HFF-Myc (cell line): ENCODE measurements around the gene MYO18A.

Source experiments
- DNase-seq: peaks from one replicate; pipeline ENCODE4 v3.0.0-alpha.2; 2011; ENCODE audit warnings: low read depth; ENCODE audit errors: extremely low read depth
- H3K4me3 ChIP-seq: replicated peaks from 2 replicates; pipeline ENCODE4 v1.5.1; 2011; ENCODE audit warnings: low read depth, mild to moderate bottlenecking, control low read depth, low read length
- TF ChIP-seq, protein P1 (sequence below): IDR thresholded peaks from 2 replicates; pipeline ENCODE4 v1.5.1; 2012; ENCODE audit warnings: mild to moderate bottlenecking, low read depth, low read length, control low read depth; ENCODE audit errors: missing control alignments

MYO18A gene

DNA sequence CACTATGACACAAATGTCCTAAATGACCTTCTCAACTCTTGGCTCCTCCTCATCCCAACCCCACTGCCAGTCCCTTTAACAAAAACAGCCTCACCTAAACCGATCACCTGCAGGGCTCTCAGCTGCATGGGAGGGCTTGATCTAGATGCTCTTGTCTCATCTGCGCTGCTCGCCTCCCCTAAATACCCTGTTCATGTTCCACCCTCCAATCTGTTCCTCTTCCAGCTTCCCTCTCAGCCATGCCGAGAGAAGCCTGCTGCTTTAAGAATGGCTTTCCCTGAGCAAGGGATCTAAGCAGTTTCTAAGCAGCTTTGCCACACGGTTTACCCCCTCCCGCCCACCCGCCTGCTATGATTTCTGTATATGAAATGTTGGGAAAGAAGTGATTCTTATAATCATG is 113.6 kb downstream of the MYO18A start:
- TF ChIP-seq, protein P1, sequence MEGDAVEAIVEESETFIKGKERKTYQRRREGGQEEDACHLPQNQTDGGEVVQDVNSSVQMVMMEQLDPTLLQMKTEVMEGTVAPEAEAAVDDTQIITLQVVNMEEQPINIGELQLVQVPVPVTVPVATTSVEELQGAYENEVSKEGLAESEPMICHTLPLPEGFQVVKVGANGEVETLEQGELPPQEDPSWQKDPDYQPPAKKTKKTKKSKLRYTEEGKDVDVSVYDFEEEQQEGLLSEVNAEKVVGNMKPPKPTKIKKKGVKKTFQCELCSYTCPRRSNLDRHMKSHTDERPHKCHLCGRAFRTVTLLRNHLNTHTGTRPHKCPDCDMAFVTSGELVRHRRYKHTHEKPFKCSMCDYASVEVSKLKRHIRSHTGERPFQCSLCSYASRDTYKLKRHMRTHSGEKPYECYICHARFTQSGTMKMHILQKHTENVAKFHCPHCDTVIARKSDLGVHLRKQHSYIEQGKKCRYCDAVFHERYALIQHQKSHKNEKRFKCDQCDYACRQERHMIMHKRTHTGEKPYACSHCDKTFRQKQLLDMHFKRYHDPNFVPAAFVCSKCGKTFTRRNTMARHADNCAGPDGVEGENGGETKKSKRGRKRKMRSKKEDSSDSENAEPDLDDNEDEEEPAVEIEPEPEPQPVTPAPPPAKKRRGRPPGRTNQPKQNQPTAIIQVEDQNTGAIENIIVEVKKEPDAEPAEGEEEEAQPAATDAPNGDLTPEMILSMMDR = no peak
- H3K4me3 ChIP-seq = no peak overlapping the region
- no peak for DNase-seq

DNA sequence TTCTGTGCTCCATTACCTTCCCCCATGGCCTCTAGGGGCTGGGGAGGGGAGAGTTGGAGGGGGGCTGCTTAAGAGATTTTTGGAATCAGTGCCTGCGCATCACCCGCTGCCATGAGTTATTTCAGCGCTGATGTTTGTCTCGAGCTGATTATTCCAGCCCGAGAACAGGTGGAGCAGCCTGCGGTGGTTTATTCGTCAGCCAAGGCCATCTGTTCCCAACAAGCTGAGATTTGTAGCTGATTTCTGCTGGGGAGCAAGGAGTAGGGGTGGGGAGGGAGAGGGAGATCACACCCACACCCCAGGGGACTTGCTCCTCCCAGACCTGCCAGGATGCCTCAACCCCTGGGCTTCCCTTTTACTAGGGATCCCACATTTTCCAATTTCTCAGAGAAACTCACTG is 114.2 kb downstream of the MYO18A start:
- DNase-seq = no peak
- TF ChIP-seq, protein P1 = no peak
- H3K4me3 ChIP-seq = no peak overlapping the region

DNA sequence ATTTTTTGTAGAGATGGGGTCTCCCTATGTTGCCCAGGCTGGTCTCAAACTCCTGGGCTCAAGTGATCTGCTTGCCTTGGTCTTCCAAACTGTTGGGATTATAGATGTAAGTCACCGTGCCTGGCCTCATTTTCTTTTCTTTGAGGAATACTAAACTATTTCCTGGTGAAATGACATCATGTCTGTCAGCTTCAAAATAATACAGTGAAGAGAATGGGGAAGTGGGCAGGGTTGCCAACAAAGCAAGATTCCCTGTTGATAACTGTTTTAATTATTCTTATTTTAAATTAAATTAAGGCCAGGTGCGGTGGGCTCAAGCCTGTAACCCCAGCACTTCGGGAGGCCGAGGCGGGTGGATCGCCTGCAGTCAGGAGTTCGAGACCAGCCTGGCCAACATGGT is 116.2 kb downstream of the MYO18A start:
- DNase-seq = no peak
- no peak overlapping the region for H3K4me3 ChIP-seq
- TF ChIP-seq, protein P1 = no peak

DNA sequence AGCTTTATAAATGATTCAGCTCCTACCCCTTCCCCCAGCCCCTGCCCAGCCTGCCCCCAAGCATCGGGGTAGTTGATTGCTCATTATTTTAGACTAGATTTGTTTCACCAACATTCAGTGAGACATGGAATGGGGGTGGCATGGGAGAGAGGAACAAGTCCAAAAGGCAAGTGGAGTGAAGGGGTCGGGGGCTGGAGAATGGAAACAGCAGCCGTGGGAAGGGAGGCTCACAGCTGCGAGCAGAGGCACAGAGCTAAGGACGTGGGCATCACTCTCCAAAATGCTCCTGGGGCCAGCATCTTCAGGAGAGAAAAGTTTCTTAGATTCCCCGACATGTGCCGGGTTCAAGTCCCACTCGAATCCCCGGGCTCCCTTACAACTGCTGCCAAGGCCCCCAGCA is 118.0 kb downstream of the MYO18A start:
- no peak overlapping the region for H3K4me3 ChIP-seq
- no peak for DNase-seq
- TF ChIP-seq, protein P1 = no peak

DNA sequence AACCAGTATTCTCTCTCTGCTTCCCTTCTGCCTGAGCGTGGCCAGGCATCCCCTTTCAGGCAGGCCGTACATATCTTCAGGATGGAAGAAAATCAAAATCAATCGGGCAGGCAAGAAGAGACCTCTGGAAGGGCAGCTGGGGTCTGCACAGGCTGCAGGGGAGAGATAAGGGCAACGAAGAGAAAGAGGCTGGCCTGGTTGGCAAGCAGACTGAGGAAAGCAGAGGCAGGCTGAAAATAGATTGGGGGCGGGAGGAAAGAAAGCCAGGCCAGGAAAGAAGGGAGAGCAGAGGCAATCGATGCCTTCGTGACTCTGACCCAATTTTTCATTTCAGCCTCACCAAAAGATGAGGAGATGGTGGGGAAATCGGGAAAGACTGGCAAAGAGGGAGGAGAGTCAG is 119.2 kb downstream of the MYO18A start:
- H3K4me3 ChIP-seq = no peak overlapping the region
- no peak for DNase-seq
- TF ChIP-seq, protein P1 = no peak

DNA sequence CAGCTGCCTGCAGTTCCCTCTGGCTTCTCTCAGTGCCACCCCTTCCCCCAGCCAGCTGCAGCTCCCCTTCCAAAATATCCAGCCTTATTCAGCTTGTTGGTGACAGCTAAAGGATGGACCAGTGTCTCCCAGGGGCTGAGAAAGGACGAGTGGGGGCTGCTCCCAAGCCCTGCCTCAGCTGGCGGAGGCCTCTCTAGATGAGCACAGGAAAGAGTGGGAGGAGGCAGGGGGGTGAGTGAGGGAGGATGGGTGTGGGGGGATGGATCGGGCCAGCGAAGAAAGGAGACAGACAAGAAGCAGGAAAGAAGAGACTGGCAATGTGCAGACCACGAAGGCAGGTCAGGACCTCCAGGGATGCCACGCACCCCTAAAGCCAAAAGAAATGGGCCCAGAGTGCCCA is 119.7 kb downstream of the MYO18A start:
- no peak for DNase-seq
- TF ChIP-seq, protein P1 = no peak
- no peak overlapping the region for H3K4me3 ChIP-seq

DNA sequence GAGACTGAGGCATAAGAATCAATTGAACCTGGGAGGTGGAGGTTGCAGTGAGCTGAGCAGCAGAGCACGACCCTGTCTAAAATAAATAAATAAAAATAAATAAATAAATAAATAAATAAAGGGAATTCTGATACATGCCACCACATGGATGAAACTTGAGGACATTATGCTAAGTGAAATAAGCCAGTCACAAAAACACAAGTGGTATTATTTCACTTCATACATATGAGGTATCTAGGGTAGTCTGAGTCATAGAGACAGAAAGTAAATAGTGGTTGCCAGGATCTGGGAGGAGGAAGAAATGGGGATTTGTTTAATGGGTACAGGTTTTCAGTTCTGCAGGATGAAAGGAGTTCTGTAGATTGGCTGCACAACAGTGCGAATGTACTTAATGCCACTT is 120.9 kb downstream of the MYO18A start:
- H3K4me3 ChIP-seq = no peak overlapping the region
- peak; percentile 25 for DNase-seq
- TF ChIP-seq, protein P1 = no peak
